NCI-H82 (cell line): ENCODE data around the gene PTDSS2.
"Not testable (repeated sequence)": the region's sequence is repeated elsewhere in the genome, so short reads cannot be mapped to it uniquely, and the experiment has no call there.

Experiments
- DNase-seq: peaks from one replicate; lab custom pipeline; 2025; lab: John Stamatoyannopoulos, UW

Gene PTDSS2

GRCh38 chr11:449889-450808, at the start of gene PTDSS2:
TSS of gene PTDSS2 (plus strand) at chr11:450279. CDS start at chr11:450456, 177 bp downstream.
- peak; percentile 97 for DNase-seq

- DNase-seq: not testable (repeated sequence)
Observed at GRCh38 chr11:401196-401595, 48.9 kb upstream of the PTDSS2 start.

GRCh38 chr11:403021-403760, 46.9 kb upstream of the PTDSS2 start:
- DNase-seq: no peak

GRCh38 chr11:403761-404431, 46.2 kb upstream of the PTDSS2 start:
- no peak for DNase-seq

- no peak for DNase-seq
Observed at GRCh38 chr11:404551-405264, 45.4 kb upstream of the PTDSS2 start.

- no peak for DNase-seq
Observed at GRCh38 chr11:405323-405953, 44.6 kb upstream of the PTDSS2 start.

GRCh38 chr11:405954-406795, 43.9 kb upstream of the PTDSS2 start:
- no peak for DNase-seq

GRCh38 chr11:406796-407650, 43.1 kb upstream of the PTDSS2 start:
- DNase-seq: peak; percentile 89

GRCh38 chr11:407651-408123, 42.4 kb upstream of the PTDSS2 start:
- DNase-seq: no peak

GRCh38 chr11:408154-409007, 41.7 kb upstream of the PTDSS2 start:
- no peak for DNase-seq

GRCh38 chr11:409008-409599, 41.0 kb upstream of the PTDSS2 start:
- DNase-seq: no peak

GRCh38 chr11:409600-410483, 40.2 kb upstream of the PTDSS2 start:
- DNase-seq: no peak

GRCh38 chr11:410711-411110, 39.4 kb upstream of the PTDSS2 start:
- DNase-seq: not testable (repeated sequence)

- not testable (repeated sequence) for DNase-seq
Observed at GRCh38 chr11:411520-411919, 38.6 kb upstream of the PTDSS2 start.

- no peak for DNase-seq
Observed at GRCh38 chr11:412641-413119, 37.4 kb upstream of the PTDSS2 start.
